ENCODE results near the gene PAX8.

PAX8 gene

GRCh38 chr2:113209011-113209645 lies 69.6 kb downstream of the PAX8 start:
- in situ Hi-C loops (cut with MboI; ENCODE audit: low sequenced_read_pairs) = no loop called here

GRCh38 chr2:113208396-113208795 lies 70.3 kb downstream of the PAX8 start:
- in situ Hi-C loops (cut with MboI; ENCODE audit: low sequenced_read_pairs) = no loop called here

GRCh38 chr2:113207021-113207420 lies 71.7 kb downstream of the PAX8 start:
- in situ Hi-C loops (cut with MboI; ENCODE audit: low sequenced_read_pairs) = no loop called here

GRCh38 chr2:113206251-113206650 lies 72.5 kb downstream of the PAX8 start:
- in situ Hi-C loops (cut with MboI; ENCODE audit: low sequenced_read_pairs) = no loop called here

- in situ Hi-C loops (cut with MboI; ENCODE audit: low sequenced_read_pairs) = no loop called here
Measured at GRCh38 chr2:113203901-113204519, 74.7 kb downstream of the PAX8 start.

- in situ Hi-C loops (cut with MboI; ENCODE audit: low sequenced_read_pairs) = no loop called here
Measured at GRCh38 chr2:113203217-113203530, 75.5 kb downstream of the PAX8 start.

GRCh38 chr2:113202305-113203216 lies 76.2 kb downstream of the PAX8 start:
- in situ Hi-C loops (cut with MboI; ENCODE audit: low sequenced_read_pairs) = no loop called here

- in situ Hi-C loops (cut with MboI; ENCODE audit: low sequenced_read_pairs) = no loop called here
Measured at GRCh38 chr2:113201496-113202304, 77.0 kb downstream of the PAX8 start.

GRCh38 chr2:113200736-113201490 lies 77.8 kb downstream of the PAX8 start:
- in situ Hi-C loops (cut with MboI; ENCODE audit: low sequenced_read_pairs) = no loop called here

- in situ Hi-C loops (cut with MboI; ENCODE audit: low sequenced_read_pairs) = no loop called here
Measured at GRCh38 chr2:113200236-113200635, 78.5 kb downstream of the PAX8 start.

GRCh38 chr2:113198790-113199612 lies 79.7 kb downstream of the PAX8 start:
- in situ Hi-C loops (cut with MboI; ENCODE audit: low sequenced_read_pairs) = no loop called here

GRCh38 chr2:113198048-113198789 lies 80.5 kb downstream of the PAX8 start:
- in situ Hi-C loops (cut with MboI; ENCODE audit: low sequenced_read_pairs) = no loop called here

GRCh38 chr2:113197347-113198047 lies 81.2 kb downstream of the PAX8 start:
- in situ Hi-C loops (cut with MboI; ENCODE audit: low sequenced_read_pairs) = no loop called here

GRCh38 chr2:113196839-113197238 lies 81.9 kb downstream of the PAX8 start:
- in situ Hi-C loops (cut with MboI; ENCODE audit: low sequenced_read_pairs) = no loop called here

GRCh38 chr2:113195923-113196501 lies 82.7 kb downstream of the PAX8 start:
- in situ Hi-C loops (cut with MboI; ENCODE audit: low sequenced_read_pairs) = no loop called here

GRCh38 chr2:113192459-113193100 lies 86.1 kb downstream of the PAX8 start:
- in situ Hi-C loops (cut with MboI; ENCODE audit: low sequenced_read_pairs) = no loop called here

GRCh38 chr2:113190871-113191270 lies 87.8 kb downstream of the PAX8 start:
- in situ Hi-C loops (cut with MboI; ENCODE audit: low sequenced_read_pairs) = no loop called here

All from HL-60/S4 treated with retinoic acid at 250 ng/mL for 4 days and 3 days (cell line).